ENCODE measurements around the gene LIPJ.

GRCh38 chr10:88642209-88642608 lies 55.6 kb downstream of the LIPJ start:
- TF ChIP-seq POLR2A (IDR thresholded peaks at IDR 0.05) = no peak
- TF ChIP-seq CTCF (IDR thresholded peaks at IDR 0.05) = no peak
